ENCODE data around the gene PLXDC1.

Gene PLXDC1

DNA sequence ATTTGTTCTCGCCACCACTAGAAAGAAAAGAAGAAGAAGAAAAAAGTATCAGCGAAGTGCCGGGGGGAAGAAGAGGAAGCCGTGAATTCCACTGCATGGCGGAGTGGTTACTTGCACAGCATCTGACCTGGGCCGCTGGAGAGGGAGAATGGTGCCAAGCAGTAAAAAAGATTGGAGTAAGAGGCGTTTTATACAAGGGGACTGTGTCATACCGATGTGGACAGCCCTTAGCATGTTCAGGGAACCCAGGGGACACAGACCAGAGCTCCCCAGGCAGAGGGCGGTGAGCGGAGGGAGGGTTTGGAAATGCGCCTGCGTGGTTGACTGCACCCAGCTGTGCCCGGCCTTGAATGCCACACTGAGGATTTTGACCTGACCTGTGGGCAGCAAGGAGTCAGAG is 52.8 kb downstream of the PLXDC1 start:
- peak in 1 of 2 experiments; percentile 56 for DNase-seq (ENCODE audit: low read depth in 1 of 2, low spot score in 1 of 2)

DNA sequence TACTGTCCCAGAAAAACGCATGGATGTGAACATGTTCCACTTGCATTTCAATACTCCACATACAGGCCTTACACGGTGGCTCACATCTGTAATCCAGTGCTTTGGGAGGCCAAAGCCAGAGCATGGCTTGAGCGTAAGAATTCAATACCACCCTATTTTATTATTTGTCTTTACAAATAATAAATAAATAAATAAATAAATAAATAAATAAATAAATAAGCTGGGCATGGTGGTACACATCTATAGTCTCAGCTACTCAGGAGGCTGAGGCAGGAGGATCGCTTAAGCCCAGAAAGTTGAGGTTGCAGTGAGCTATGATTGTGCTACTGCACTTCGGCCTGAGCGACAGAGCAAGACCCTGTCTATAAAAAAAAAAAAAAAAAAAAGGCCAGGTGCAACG is 53.9 kb downstream of the PLXDC1 start:
- H3K27me3 ChIP-seq (ENCODE audit: insufficient read depth, poor library complexity, severe bottlenecking): no peaks in the 10 kb centered on the region
- no peak for DNase-seq (ENCODE audit: low read depth in 1 of 2, low spot score in 1 of 2)
- no peak overlapping the region for H3K4me3 ChIP-seq (replicated peaks; ENCODE audit: insufficient read depth, low read length)
- H3K27ac ChIP-seq (replicated peaks): no peak overlapping the region
- TF ChIP-seq SPI1 (IDR thresholded peaks at IDR 0.05; ENCODE audit: borderline replicate concordance, low read depth) (no peak), GABPA (IDR thresholded peaks at IDR 0.05; ENCODE audit: low read depth) (no peak)

More for the DNA sequence above, 52.8 kb downstream of the PLXDC1 start:
- Histone ChIP-seq H3K4me3 (replicated peaks; ENCODE audit: insufficient read depth, low read length) (no peak overlapping the region), H3K27me3 (ENCODE audit: insufficient read depth, poor library complexity, severe bottlenecking) (no peaks in the 10 kb centered on the region), H3K27ac (replicated peaks) (peak overlapping the region; percentile 45)
- TF ChIP-seq POLR2AphosphoS5 (IDR thresholded peaks at IDR 0.05; ENCODE audit: low read depth) (no peak), SPI1 (IDR thresholded peaks at IDR 0.05; ENCODE audit: borderline replicate concordance, low read depth) (peak; percentile 68; the same call in 1 of the 2 replicates)
- TF ChIP-seq, protein P1, sequence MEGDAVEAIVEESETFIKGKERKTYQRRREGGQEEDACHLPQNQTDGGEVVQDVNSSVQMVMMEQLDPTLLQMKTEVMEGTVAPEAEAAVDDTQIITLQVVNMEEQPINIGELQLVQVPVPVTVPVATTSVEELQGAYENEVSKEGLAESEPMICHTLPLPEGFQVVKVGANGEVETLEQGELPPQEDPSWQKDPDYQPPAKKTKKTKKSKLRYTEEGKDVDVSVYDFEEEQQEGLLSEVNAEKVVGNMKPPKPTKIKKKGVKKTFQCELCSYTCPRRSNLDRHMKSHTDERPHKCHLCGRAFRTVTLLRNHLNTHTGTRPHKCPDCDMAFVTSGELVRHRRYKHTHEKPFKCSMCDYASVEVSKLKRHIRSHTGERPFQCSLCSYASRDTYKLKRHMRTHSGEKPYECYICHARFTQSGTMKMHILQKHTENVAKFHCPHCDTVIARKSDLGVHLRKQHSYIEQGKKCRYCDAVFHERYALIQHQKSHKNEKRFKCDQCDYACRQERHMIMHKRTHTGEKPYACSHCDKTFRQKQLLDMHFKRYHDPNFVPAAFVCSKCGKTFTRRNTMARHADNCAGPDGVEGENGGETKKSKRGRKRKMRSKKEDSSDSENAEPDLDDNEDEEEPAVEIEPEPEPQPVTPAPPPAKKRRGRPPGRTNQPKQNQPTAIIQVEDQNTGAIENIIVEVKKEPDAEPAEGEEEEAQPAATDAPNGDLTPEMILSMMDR (IDR thresholded peaks at IDR 0.05; ENCODE audit: insufficient read depth, low read length): no peak

DNA sequence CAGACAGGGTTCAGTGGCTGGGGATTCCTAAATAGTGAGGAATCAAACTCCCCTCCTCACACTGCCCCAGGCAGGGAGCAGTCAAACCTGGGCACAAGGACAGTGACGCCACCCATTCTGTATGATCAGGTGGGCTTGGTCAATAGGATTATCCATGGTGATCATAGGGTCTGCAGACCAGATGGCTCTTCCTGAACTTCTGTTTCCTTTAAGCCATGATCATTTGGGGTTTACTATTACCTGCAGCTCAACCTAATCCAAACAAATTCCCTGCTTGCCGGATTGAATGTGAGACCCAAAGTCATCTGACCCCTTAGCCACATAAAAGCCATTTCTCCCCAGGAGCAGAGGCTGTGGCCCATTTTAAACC is 54.3 kb downstream of the PLXDC1 start:
- H3K27ac ChIP-seq (replicated peaks): peak overlapping the region; percentile 72; the same call in 1 of the 2 replicates
- TF ChIP-seq GABPA (IDR thresholded peaks at IDR 0.05; ENCODE audit: low read depth) (no peak), POLR2AphosphoS5 (IDR thresholded peaks at IDR 0.05; ENCODE audit: low read depth) (no peak), SPI1 (IDR thresholded peaks at IDR 0.05; ENCODE audit: borderline replicate concordance, low read depth) (no peak)
- TF ChIP-seq, protein P2, sequence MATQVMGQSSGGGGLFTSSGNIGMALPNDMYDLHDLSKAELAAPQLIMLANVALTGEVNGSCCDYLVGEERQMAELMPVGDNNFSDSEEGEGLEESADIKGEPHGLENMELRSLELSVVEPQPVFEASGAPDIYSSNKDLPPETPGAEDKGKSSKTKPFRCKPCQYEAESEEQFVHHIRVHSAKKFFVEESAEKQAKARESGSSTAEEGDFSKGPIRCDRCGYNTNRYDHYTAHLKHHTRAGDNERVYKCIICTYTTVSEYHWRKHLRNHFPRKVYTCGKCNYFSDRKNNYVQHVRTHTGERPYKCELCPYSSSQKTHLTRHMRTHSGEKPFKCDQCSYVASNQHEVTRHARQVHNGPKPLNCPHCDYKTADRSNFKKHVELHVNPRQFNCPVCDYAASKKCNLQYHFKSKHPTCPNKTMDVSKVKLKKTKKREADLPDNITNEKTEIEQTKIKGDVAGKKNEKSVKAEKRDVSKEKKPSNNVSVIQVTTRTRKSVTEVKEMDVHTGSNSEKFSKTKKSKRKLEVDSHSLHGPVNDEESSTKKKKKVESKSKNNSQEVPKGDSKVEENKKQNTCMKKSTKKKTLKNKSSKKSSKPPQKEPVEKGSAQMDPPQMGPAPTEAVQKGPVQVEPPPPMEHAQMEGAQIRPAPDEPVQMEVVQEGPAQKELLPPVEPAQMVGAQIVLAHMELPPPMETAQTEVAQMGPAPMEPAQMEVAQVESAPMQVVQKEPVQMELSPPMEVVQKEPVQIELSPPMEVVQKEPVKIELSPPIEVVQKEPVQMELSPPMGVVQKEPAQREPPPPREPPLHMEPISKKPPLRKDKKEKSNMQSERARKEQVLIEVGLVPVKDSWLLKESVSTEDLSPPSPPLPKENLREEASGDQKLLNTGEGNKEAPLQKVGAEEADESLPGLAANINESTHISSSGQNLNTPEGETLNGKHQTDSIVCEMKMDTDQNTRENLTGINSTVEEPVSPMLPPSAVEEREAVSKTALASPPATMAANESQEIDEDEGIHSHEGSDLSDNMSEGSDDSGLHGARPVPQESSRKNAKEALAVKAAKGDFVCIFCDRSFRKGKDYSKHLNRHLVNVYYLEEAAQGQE (IDR thresholded peaks at IDR 0.05; ENCODE audit: insufficient replicate concordance, low read depth): no peak
- TF ChIP-seq, protein P1 (IDR thresholded peaks at IDR 0.05; ENCODE audit: insufficient read depth, low read length): no peak
- DNase-seq (ENCODE audit: low read depth in 1 of 2, low spot score in 1 of 2): no peak
- no peak overlapping the region for H3K4me3 ChIP-seq (replicated peaks; ENCODE audit: insufficient read depth, low read length)
- no peaks in the 10 kb centered on the region for H3K27me3 ChIP-seq (ENCODE audit: insufficient read depth, poor library complexity, severe bottlenecking)

DNA sequence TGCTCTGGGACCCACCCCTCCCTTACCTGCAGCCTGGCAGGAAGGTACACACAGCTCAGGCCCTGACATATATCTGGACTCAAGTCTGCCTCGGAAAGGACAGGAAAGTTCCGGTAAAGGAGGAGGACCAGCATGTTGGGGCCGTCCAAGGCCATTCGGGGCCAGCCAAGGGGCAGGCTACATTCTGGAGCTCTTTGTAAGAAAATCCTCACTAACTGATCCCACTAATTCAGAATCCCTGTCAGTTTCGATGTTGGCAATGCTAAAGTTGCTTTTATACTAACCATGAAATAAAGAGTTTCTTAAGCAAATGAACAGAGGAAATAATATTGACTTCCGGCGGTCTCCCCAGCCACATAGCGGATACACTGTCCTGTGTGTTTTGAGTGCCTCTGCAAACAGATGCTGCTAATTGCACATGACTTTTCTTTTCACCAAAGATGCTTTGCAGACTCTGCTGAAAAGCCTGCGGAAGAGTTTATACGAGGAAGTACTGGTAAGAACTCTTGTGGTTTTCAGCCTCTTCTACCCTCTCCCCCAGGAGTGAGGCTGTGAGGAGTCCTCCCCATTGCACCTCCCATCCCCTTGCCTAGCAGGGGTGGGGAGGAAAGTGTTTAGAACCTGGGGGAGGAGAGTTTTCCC is 54.8 kb downstream of the PLXDC1 start:
- H3K4me3 ChIP-seq (replicated peaks; ENCODE audit: insufficient read depth, low read length): no peak overlapping the region
- peak; percentile 64 to 85 for DNase-seq (ENCODE audit: low read depth in 1 of 2, low spot score in 1 of 2)
- peak overlapping the region; percentile 72 for H3K27ac ChIP-seq (replicated peaks)
- no peaks in the 10 kb centered on the region for H3K27me3 ChIP-seq (ENCODE audit: insufficient read depth, poor library complexity, severe bottlenecking)
- peak; percentile 34; the same call in 1 of the 2 replicates for TF ChIP-seq POLR2AphosphoS5 (IDR thresholded peaks at IDR 0.05; ENCODE audit: low read depth)
- TF ChIP-seq, protein P2 (IDR thresholded peaks at IDR 0.05; ENCODE audit: insufficient replicate concordance, low read depth): no peak
- TF ChIP-seq SPI1 (IDR thresholded peaks at IDR 0.05; ENCODE audit: borderline replicate concordance, low read depth): peak; percentile 6; the same call in 1 of the 2 replicates

DNA sequence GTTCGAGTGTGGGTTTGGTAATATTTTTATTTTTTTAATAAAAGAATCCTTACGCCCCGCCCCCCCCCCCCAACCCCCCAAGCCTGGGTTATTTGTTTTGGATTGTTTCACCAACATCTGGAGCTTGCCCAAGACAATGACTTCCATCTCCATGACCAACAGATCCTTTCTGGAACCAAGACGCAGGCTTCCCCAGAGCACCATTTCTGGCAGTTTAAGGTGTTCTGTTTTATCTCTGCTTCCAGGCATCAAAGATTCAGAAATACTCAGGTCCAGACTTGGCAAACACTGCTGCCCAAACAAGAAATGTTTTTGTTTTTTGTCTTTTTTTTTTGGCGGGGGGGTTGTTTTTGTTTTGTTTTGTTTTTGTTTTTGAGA is 56.1 kb downstream of the PLXDC1 start:
- TF ChIP-seq, protein P2 (IDR thresholded peaks at IDR 0.05; ENCODE audit: insufficient replicate concordance, low read depth): no peak
- TF ChIP-seq GABPA (IDR thresholded peaks at IDR 0.05; ENCODE audit: low read depth): no peak
- no peak for TF ChIP-seq SPI1 (IDR thresholded peaks at IDR 0.05; ENCODE audit: borderline replicate concordance, low read depth)
- no peak for TF ChIP-seq POLR2AphosphoS5 (IDR thresholded peaks at IDR 0.05; ENCODE audit: low read depth)
- TF ChIP-seq, protein P1 (IDR thresholded peaks at IDR 0.05; ENCODE audit: insufficient read depth, low read length): no peak
- no peak for DNase-seq (ENCODE audit: low read depth in 1 of 2, low spot score in 1 of 2)
- Histone ChIP-seq H3K4me3 (replicated peaks; ENCODE audit: insufficient read depth, low read length) (no peak overlapping the region), H3K27ac (replicated peaks) (no peak overlapping the region), H3K27me3 (ENCODE audit: insufficient read depth, poor library complexity, severe bottlenecking) (no peaks in the 10 kb centered on the region)
